ENCODE data around the gene VAV2.

The VAV2 gene

DNA sequence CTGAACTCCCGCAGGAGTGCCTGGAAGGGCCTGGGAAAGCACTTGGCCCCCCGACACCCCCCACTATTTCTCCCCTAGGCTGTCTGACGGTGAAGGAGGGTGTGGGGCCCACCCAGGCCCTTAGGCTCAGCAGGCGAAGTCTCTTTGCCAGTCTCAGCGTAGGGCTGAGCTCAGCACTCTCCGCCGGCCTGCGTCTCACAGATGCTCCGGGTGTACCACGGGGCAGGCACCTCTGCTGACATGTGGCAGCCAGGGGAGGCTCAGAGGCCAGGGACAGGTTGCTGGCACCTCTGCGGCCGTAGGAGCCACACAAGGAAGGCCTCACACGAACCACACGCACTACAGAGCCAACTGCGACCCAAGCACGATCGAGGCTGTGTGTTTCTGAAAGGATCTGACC, 114.2 kb downstream of the VAV2 start:
- DNase-seq (ENCODE audit: low read depth in 2 of 3, low spot score in 2 of 3): no peak

- no peak for DNase-seq (ENCODE audit: low read depth in 2 of 3, low spot score in 2 of 3)
Observed at GRCh38 chr9:133877327-133877726, 114.8 kb downstream of the VAV2 start.

GRCh38 chr9:133876836-133877235, 115.3 kb downstream of the VAV2 start:
- no peak for DNase-seq (ENCODE audit: low read depth in 2 of 3, low spot score in 2 of 3)

DNA sequence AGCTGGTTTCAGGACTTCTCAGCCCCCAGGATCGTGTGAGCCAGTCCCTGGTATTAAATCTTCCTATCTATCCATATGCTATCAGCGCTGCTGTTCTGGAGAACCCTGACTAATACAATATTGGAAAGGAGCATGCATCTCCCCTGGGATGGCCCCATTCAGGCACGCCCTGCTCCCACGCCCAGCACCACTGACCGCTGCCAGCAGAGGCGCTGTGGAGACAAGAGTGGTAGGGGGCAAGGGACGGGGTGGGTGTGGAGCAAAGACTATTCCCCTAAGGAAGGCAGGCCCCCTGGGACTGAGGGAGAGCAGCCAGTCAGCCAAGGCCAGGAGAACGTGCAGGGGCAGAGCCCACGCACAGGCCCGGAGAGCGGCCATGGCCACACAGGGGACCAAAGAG, 116.0 kb downstream of the VAV2 start:
- no peak for DNase-seq (ENCODE audit: low read depth in 2 of 3, low spot score in 2 of 3)

GRCh38 chr9:133875131-133875530, 117.0 kb downstream of the VAV2 start:
- DNase-seq (ENCODE audit: low read depth in 2 of 3, low spot score in 2 of 3): no peak

DNA sequence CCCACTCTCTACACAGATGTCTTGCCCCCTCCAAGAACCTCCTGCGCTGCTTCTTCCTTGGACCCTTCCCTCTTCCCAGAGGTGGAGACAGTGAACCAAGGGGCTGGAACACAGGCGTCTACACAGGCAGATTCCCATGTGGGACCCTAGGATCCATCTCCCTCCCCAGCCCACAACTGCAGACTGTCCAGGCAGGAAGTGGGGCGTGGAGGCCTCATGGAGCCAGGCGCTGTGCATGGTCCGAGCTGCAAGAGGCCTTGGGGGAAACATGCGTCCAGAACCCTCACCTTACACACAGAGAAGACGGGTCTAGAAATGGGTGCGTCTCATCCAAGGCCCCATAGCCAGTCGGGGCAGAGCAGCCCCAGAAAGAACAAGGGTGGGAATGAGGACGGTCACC, 117.5 kb downstream of the VAV2 start:
- no peak for DNase-seq (ENCODE audit: low read depth in 2 of 3, low spot score in 2 of 3)

DNA sequence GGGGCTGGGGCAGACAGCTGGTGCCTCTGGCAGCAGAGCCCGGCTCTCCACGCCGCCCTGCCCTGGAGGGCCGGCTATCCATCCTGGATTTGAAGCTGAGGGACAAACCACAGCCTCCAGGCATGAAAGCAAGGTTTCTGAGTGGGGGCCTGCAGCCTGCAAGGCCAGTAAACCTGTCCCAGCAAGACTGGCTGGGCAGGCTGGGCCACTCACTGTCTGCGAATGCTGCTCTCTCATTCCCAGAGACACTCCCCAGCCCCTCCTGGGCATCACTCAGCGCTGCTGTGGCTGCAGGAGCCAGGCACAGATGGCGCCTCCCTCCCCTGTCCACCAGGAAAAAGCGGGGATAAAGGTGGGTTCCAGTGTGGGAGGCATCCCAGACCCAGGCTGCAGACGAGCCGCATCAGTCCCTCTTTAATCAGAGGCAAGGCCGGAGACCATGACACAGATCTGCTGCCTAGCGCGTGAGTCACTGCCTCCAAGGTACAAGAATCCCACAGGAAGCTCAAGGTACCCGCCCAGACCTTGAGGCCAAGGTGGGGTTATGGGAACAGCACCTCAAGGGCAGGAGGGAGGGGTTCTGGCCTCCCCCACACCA, 118.0 kb downstream of the VAV2 start:
- no peak for DNase-seq (ENCODE audit: low read depth in 2 of 3, low spot score in 2 of 3)

- DNase-seq (ENCODE audit: low read depth in 2 of 3, low spot score in 2 of 3): no peak
Observed at GRCh38 chr9:133873461-133873891, 118.6 kb downstream of the VAV2 start.

DNA sequence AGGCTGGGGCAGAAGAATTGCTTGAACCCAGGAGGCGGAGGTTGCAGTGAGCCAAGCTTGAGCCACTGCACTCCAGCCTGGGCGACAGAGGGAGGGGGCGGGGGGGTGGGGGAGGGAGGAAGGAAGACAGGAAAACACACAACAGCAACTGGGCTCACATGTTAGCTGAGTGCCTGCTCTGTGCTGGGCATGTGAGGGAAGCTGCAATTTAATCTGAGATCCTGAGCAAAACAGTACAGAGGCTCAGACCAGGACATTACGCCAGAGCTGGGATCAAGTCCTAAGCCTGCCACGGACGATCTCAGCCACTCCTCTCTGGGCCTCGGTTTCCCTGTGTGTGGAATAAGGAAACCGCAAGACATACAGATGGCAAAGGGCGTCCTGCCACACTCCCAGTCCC, 119.1 kb downstream of the VAV2 start:
- DNase-seq (ENCODE audit: low read depth in 2 of 3, low spot score in 2 of 3): no peak

- DNase-seq (ENCODE audit: low read depth in 2 of 3, low spot score in 2 of 3): no peak
Observed at GRCh38 chr9:133870598-133871595, 121.2 kb downstream of the VAV2 start.

DNA sequence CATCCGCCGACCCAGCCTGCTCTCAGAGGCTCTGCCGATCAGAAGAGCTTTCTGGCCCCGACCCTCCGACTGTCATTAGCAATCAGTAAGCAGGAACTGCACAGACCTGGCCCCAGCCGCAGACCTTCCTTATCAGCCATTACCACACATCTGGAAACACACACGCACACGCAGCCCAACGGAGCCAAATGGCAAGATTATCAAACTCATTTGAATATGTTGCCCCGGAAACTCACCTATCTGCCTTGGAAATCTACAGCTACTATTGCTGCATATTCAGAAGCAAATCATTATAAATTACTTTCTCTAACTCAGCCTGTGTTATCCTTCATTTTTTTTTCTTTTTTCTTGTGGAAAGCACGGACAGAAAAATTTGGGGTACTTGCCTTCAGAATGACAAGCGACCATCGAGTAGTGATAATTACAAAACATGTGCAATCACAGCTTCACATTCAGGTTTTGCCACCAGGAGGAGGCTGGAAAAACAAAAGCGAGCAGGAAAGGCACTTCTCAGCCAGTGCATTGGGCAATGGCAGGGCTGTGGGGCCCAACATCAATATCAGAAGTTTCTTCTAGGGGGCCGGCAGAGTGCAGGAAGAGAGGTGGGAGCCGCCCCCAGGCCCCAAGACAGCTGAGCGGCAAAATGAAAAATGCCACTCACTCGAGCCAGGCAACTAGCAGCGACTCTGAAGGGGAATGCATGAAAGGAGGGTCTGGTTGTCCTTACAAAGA, 122.3 kb downstream of the VAV2 start:
- peak in 1 of 3 experiments; percentile 2 for DNase-seq (ENCODE audit: low read depth in 2 of 3, low spot score in 2 of 3)

DNA sequence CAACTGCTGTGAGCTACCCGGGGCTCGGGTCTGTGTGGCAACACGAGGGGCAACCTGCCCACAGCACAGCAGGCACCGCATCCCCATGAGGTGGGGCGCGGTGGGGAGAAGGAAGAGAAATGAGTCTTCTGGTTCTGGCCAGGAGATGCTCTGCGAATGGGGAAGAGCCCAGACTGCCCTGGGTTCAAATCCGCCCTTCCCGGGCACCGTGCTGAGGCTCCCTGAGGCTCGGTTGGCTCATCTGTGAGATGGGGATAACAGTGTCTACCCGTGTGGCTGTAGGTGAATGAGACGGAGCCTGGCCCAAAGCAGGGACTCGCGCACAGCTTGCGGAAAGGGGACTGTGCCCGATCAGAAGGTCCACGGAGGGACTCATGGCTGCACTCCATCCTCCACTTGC, 123.9 kb downstream of the VAV2 start:
- DNase-seq (ENCODE audit: low read depth in 2 of 3, low spot score in 2 of 3): no peak

DNA sequence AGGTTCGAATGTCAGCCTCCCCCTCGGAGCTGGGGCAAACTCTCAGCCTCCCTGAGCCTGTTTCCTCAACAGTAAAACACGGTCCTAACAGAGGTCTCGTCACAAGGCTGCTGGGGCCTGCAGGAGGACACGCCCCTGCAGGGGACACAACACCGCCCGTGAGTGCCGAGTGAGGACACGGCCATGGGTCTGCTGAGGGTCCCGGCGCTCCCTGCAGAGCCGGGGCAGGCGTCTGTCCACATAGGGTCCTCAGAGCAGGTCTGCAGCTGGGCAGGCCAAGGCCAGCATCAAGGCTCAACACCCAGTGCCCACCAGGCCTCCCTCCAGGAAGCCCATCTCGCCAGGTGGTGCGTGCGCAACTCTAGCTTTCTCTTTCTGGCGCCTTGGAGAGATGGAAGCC, 125.2 kb downstream of the VAV2 start:
- no peak for DNase-seq (ENCODE audit: low read depth in 2 of 3, low spot score in 2 of 3)

- no peak for DNase-seq (ENCODE audit: low read depth in 2 of 3, low spot score in 2 of 3)
Observed at GRCh38 chr9:133864011-133864410, 128.1 kb downstream of the VAV2 start.

GRCh38 chr9:133863257-133863592, 128.9 kb downstream of the VAV2 start:
- no peak for DNase-seq (ENCODE audit: low read depth in 2 of 3, low spot score in 2 of 3)

- no peak for DNase-seq (ENCODE audit: low read depth in 2 of 3, low spot score in 2 of 3)
Observed at GRCh38 chr9:133862585-133863256, 129.4 kb downstream of the VAV2 start.

GRCh38 chr9:133861692-133862091, 130.4 kb downstream of the VAV2 start:
- DNase-seq (ENCODE audit: low read depth in 2 of 3, low spot score in 2 of 3): no peak

DNA sequence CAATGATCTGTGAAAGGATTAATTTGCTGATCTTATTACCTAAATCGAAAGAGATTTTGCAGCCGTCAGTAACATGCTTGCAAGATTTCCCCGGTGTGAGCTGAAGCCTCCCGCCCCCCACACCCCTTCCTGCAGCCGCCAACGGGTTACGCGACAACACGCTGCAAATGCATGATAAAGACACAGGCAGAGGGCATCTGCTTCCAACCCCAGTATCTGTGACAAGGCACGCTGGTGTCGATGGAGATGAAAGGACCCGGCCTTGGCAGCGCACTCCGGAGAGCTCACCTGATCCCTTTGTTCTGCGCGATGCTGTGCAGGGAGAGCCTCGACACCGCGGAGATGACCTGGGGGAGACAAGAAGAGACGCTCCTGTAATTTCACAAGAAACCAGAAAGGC, 131.0 kb downstream of the VAV2 start:
- no peak for DNase-seq (ENCODE audit: low read depth in 2 of 3, low spot score in 2 of 3)

DNA sequence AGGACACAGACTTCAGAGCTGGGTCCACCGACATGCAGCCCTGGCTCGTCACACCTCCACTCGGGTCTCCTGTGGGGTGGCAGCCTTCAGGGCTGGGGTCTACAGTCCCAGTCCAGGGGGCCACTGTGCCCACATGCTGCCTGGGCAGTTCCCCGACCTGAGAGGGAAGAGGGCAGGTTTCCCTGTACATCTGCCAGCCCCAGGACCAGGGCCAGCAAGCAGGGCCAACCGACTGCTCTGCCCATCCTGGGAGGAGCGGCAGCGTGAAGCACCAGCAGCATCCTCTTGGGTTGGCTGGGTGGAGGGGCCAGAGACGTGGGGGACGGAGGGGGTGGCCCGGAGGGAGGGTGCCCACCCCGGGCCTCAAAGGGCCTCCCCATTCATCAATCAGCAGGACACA, 133.4 kb downstream of the VAV2 start:
- DNase-seq (ENCODE audit: low read depth in 2 of 3, low spot score in 2 of 3): no peak

DNA sequence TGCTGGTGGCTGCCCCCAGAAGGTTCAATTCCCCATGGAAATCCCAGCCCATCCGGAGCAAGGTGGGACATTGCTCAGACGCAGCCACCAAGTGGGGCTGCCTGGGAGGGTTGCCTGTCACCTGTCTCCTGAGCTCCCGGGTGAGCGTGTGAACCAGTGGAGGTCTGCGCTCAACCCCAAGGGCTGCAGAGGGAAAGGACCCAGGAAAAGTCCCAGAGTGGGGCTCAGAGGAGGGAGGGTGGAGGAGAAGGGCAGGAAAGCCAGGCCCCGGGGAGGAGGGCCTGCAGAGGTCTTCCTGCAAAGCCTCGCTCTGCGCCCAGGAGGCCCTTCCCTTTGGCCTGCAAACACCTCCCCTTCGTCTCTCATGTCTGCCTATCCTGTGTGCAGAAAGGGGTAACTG, 134.5 kb downstream of the VAV2 start:
- no peak for DNase-seq (ENCODE audit: low read depth in 2 of 3, low spot score in 2 of 3)

DNA sequence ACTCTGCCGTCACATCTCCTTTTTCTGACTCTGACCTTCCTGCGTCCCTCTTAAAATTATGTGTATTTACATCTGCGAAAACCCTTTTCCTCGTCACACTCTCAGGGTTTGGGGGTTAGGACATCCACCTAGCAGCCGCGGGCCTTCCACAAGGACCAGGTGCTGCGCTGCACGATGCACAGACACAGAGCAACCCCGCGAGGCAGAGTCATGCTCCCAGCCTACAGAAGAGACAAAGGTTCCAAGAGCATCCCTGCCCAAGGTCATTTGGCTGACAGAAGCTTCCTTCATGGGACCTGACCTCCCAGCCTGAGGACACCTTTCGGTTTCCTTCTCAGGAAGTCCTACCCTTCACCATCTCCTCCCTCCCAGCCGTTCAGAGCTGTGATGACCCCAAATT, 135.3 kb downstream of the VAV2 start:
- no peak for DNase-seq (ENCODE audit: low read depth in 2 of 3, low spot score in 2 of 3)

All from activated CD8-positive, alpha-beta memory T cell treated with anti-CD3 and anti-CD28 coated beads for 48 hours (primary cell).